Measurements from ENCODE around the gene MYO5A.

DNA sequence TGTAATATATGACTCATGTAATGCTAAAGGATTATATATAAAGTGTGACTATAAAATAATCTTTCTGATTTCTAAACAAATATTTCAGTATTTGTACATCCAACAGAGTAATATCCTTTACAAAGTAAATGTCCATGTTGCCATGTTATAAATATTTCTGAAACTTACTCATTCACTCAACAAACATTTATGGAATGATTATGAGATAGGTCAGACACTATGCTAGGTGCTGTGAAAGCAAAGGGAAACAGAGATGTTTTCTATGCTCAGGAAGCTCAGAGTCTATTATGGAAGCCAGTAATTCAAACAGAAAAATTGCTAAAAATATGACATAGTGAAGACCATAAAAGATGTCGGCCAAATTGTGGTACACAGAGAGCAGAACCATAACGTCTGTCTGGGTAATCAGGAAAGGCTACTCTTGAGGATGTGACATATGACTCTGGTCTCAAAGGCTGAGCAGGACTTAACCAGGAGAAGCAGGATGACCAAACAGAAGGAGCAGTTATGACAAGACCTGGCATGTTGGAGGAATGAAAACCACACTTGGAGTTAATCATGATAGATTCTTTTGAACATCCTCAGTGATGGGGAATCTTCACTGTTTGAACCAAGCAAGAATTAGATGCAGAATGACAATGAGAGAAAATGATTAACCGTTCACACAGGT, 194.1 kb downstream of the MYO5A start:
- TF ChIP-seq, protein P1, sequence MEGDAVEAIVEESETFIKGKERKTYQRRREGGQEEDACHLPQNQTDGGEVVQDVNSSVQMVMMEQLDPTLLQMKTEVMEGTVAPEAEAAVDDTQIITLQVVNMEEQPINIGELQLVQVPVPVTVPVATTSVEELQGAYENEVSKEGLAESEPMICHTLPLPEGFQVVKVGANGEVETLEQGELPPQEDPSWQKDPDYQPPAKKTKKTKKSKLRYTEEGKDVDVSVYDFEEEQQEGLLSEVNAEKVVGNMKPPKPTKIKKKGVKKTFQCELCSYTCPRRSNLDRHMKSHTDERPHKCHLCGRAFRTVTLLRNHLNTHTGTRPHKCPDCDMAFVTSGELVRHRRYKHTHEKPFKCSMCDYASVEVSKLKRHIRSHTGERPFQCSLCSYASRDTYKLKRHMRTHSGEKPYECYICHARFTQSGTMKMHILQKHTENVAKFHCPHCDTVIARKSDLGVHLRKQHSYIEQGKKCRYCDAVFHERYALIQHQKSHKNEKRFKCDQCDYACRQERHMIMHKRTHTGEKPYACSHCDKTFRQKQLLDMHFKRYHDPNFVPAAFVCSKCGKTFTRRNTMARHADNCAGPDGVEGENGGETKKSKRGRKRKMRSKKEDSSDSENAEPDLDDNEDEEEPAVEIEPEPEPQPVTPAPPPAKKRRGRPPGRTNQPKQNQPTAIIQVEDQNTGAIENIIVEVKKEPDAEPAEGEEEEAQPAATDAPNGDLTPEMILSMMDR (conservative IDR thresholded peaks at IDR 0.05; ENCODE audit: low read length): no peak
- no peak for TF ChIP-seq EZH2phosphoT487 (IDR thresholded peaks at IDR 0.05; ENCODE audit: borderline replicate concordance, low read depth, low read length)
